Upper lobe of left lung (tissue), 6 donors: ENCODE results near the gene MYADML2. TPM values are rescaled to one million over a fixed set of nuclear protein-coding genes. Genes with fewer than 3 reads are reported as not detected.

Experiments used
- ATAC-seq, 2 donors: fragments of 200-7000 bp; cut with Tn5 transposase; one replicate each; pipeline ENCODE4 v1.9.1; 2022; ENCODE audit warnings: mild to moderate bottlenecking in 2 of 2, moderate library complexity in 2 of 2; ENCODE audit not compliant: low FRiP score in 2 of 2
- DNase-seq, 2 donors: peaks; one replicate each; pipeline ENCODE4 v3.0.0-alpha.2; 2019 to 2020
- H3K27ac ChIP-seq, 4 donors: fragments of 200-600 bp; sonication (generic); one replicate each; pipeline ENCODE4 v1.5.1; 2016 to 2019
- H3K27me3 ChIP-seq, 4 donors: fragments of 200-600 bp; sonication (generic); one replicate each; pipeline ENCODE4 v1.5.1; 2017 to 2019
- H3K36me3 ChIP-seq, 4 donors: fragments of 200-600 bp; sonication (generic); one replicate each; pipeline ENCODE4 v1.5.1; 2016 to 2019
- H3K4me1 ChIP-seq, 4 donors: fragments of 200-600 bp; sonication (generic); one replicate each; pipeline ENCODE4 v1.5.1; 2018 to 2019
- H3K4me3 ChIP-seq, 4 donors: fragments of 200-600 bp; sonication (generic); one replicate each; pipeline ENCODE4 v1.5.1; 2017 to 2019; ENCODE audit warnings: mild to moderate bottlenecking in 2 of 4, moderate library complexity in 1 of 4
- H3K9me3 ChIP-seq, 4 donors: fragments of 200-600 bp; sonication (generic); one replicate each; pipeline ENCODE4 v1.5.1; 2018 to 2019
- EP300 ChIP-seq, 4 donors: sonication (generic); formaldehyde crosslinking; IDR thresholded peaks; one replicate each; pipeline ENCODE4 v1.5.1; 2017; ENCODE audit warnings: antibody characterized with exemption in 4 of 4, control low read depth in 2 of 4
- POLR2A ChIP-seq, 4 donors: fragments of 450-650 bp; IDR thresholded peaks; one replicate each; pipeline ENCODE4 v1.5.1; 2016 to 2017; ENCODE audit warnings: antibody characterized with exemption in 4 of 4, mild to moderate bottlenecking in 2 of 4
- POLR2AphosphoS5 ChIP-seq, 2 donors: sonication (generic); formaldehyde crosslinking; IDR thresholded peaks; one replicate each; pipeline ENCODE4 v1.5.1; 2017; ENCODE audit warnings: antibody characterized with exemption in 2 of 2
- WGBS, 2 donors: methylation state at CpG; one replicate each; pipeline ENCODE4 v1.1.5; 2017 to 2018; 5-methylcytosine and 5-hydroxymethylcytosine counted together
- total RNA-seq, 6 donors: library from RNA; depleted of rRNA in 4 of 6; stranded (reverse); fragments of >200 nt in 4 of 6; gene quantifications; one replicate each; pipeline versions ENCODE4 v1.1.0 to v1.2.1, GENCODE V29; 2016 to 2021
- TF ChIP-seq, protein P1 (sequence below), 6 experiments: fragments of 450-650 bp in 4 of 6; fragments of 200-600 bp in 2 of 6; sonication (generic) in 2 of 6; IDR thresholded peaks; one replicate each; pipeline ENCODE4 v1.5.1; 2016 to 2019; ENCODE audit warnings: antibody characterized with exemption in 6 of 6
- donor health status: DM: no; HTN: no; CAD: no; lungs with moderate emphysema.
- donor health status: DM: no; HTN: yes; CAD: no; lungs with severe emphysema.

Gene MYADML2
- total RNA-seq, 6 donors from 2014 or later: not detected

DNA sequence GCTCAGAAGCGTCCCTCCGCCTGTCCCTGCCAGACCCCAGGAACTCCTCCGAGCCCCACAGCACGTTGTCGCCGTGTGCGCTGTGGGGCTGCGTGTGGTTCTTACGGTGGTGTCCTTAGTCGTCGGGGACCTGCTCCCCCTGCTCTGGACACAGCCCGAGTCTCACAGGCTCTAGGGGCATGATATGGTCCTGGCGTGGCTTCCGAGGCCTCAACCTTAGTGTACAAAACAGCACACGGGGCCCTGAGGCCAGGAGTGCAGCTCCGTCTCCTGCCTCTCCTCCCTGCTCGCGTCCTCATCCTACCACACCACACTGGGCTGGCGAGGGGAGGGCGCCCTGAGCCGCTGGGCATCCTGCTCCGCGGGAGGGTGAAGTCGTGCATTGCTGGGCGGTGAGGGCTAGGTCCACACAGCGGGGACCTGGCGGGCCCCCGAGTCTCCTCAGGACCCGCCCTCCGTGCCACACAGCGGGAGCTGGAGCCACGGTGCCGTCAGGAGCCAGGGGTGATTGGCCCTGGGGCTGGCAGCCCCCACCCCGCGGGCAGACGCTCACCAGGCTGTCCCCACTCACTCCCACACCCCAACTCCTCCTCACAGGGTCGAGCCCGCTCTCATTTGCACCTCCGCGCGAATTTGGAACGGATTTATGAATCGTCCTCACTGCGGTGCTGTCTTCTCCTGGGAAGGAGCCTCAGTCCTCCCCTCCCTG is 18.3 kb downstream of the MYADML2 start:
- ATAC-seq: no peak
- peak overlapping the region in 3 of 4 donors; percentile 76 to 100 (median 99) for H3K4me3 ChIP-seq
- DNase-seq: peak in 1 of 2 donors; percentile 82
- peaks cover 0 to 10% (median 1%) of the 10 kb centered on the region in 4 donors for H3K27me3 ChIP-seq
- TF ChIP-seq POLR2A (IDR thresholded peaks at IDR 0.05): no peak
- no peak for TF ChIP-seq POLR2AphosphoS5 (IDR thresholded peaks at IDR 0.05)
- no peak for TF ChIP-seq EP300 (IDR thresholded peaks at IDR 0.05)
- TF ChIP-seq, protein P1, sequence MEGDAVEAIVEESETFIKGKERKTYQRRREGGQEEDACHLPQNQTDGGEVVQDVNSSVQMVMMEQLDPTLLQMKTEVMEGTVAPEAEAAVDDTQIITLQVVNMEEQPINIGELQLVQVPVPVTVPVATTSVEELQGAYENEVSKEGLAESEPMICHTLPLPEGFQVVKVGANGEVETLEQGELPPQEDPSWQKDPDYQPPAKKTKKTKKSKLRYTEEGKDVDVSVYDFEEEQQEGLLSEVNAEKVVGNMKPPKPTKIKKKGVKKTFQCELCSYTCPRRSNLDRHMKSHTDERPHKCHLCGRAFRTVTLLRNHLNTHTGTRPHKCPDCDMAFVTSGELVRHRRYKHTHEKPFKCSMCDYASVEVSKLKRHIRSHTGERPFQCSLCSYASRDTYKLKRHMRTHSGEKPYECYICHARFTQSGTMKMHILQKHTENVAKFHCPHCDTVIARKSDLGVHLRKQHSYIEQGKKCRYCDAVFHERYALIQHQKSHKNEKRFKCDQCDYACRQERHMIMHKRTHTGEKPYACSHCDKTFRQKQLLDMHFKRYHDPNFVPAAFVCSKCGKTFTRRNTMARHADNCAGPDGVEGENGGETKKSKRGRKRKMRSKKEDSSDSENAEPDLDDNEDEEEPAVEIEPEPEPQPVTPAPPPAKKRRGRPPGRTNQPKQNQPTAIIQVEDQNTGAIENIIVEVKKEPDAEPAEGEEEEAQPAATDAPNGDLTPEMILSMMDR (IDR thresholded peaks at IDR 0.05): no peak
- H3K36me3 ChIP-seq: no peaks in the 10 kb centered on the region
- no peaks in the 10 kb centered on the region for H3K9me3 ChIP-seq
- H3K4me1 ChIP-seq: peaks cover 26 to 54% (median 49%) of the 10 kb centered on the region in 4 donors
- H3K27ac ChIP-seq: peak overlapping the region in 1 of 4 donors; percentile 99
- 36 to 58% methylated on average over 10 to 29 of the region's 44 CpGs for WGBS, 2 donors

DNA sequence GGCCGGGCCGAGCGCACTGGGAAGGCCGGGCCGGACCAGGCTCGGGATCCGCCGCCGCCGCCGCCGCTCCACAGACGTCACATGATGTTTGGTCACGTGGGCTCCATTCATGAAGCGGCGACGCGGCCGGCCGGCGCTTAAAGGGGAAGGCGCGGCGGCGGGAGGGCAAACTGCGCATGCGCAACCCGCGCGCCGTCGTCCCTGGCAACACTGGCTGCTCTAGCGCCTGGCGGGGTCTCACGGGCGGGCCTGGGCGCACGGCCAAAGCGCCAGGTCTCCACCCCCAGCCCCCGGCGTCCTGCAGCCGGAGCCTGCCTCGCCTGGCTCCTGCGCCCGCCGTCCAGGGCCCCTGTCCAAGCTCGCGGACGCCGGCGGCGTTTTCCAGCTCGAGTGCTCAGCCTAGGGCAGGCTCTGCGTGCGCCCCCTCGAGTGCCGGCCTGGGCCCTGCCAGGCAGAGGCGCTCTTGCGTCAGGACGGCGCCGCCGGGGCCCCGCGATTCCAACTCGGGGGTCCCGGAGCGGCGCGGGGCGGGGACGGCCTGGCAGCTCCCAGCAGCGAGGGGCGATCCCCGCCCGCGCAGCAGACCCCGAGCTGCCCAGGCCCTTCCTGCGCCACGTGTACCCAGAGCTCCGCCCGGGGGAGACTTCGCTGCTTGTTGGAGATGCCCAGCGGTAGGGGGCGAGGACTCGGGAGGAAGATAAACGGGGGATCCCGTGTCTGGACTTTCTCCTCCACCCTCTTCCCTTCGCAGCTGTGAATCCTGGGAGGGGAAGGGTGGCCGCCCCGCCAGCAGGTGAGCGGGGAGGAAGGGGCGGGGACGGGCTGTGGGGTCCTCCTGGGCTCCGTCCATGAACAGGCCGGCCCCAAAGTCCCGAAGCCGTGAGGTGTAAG is 19.1 kb downstream of the MYADML2 start, which contains the start of gene MAFG:
Gene MAFG, minus strand, starts transcription at position 83 of the 891 bp plus-strand sequence. CDS start 4,550 bp downstream, outside the sequence.
- ATAC-seq: peak; percentile 31 to 80
- WGBS, 2 donors: 0 to 1% methylated on average over 4 to 41 of the region's 98 CpGs

DNA sequence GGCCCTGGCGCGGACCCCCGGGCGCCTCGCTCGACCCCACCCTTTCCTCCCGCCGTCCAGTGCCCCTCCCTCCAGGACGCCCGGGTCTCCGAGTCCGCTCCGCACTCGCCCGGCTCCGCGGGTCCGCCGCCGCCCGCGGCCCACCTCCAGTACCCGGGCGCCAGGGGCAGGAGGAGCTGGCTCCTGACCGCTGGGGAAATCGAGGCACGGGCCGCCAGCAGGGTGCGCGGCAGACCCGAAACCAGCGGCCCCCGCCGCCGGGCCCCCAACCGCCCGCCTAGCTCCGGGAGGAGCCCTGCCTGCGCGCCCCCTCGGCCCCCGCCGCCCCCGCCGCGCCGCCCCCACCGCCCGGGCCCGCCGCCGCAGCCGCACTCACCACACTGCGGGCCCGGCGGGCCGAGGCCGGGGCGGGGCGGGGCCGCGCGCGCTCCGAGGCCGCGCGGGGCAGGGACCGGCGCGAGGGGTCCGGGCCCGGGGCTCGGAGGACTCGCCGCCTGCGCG is 19.8 kb downstream of the MYADML2 start:
- ATAC-seq (peak in 1 of 2 donors; percentile 27), DNase-seq (no peak)
- H3K4me1 ChIP-seq: peaks cover 38 to 68% (median 61%) of the 10 kb centered on the region in 4 donors
- 0% methylated on average over 24 of the region's 78 CpGs; no CpG with 5 or more reads in 1 of the 2 donors for WGBS, 2 donors
- no peaks in the 10 kb centered on the region for H3K9me3 ChIP-seq
- peak overlapping the region; percentile 76 to 100 (median 100) for H3K4me3 ChIP-seq
- peaks cover 6 to 8% (median 6%) of the 10 kb centered on the region in 4 donors for H3K36me3 ChIP-seq
- no peak for TF ChIP-seq POLR2A (IDR thresholded peaks at IDR 0.05)
- TF ChIP-seq, protein P1 (IDR thresholded peaks at IDR 0.05): peak in 1 of 6 experiments; percentile 3
- peak overlapping the region; percentile 94 to 99 (median 96) for H3K27ac ChIP-seq
- peaks cover 0 to 10% (median 1%) of the 10 kb centered on the region in 4 donors for H3K27me3 ChIP-seq

More for the DNA sequence above, 19.1 kb downstream of the MYADML2 start, which contains the start of gene MAFG:
- TF ChIP-seq POLR2AphosphoS5 (IDR thresholded peaks at IDR 0.05) (peak; percentile 47 to 84), POLR2A (IDR thresholded peaks at IDR 0.05) (peak in 1 of 4 donors; percentile 80), EP300 (IDR thresholded peaks at IDR 0.05) (no peak)
- TF ChIP-seq, protein P1 (IDR thresholded peaks at IDR 0.05): peak in 5 of 6 experiments; percentile 23 to 62 (median 39)
- Histone ChIP-seq H3K4me3 (peak within 1 kb of the TSS; percentile 76 to 100 (median 100)), H3K36me3 (peaks cover 0 to under 1% (median 0%) of the 10 kb centered on the region in 4 donors), H3K27me3 (peaks cover 0 to 10% (median 1%) of the 10 kb centered on the region in 4 donors), H3K27ac (peak within 1 kb of the TSS; percentile 94 to 99 (median 96)), H3K4me1 (peaks cover 34 to 62% (median 57%) of the 10 kb centered on the region in 4 donors), H3K9me3 (no peaks in the 10 kb centered on the region)
- DNase-seq: peak; percentile 92 to 99

DNA sequence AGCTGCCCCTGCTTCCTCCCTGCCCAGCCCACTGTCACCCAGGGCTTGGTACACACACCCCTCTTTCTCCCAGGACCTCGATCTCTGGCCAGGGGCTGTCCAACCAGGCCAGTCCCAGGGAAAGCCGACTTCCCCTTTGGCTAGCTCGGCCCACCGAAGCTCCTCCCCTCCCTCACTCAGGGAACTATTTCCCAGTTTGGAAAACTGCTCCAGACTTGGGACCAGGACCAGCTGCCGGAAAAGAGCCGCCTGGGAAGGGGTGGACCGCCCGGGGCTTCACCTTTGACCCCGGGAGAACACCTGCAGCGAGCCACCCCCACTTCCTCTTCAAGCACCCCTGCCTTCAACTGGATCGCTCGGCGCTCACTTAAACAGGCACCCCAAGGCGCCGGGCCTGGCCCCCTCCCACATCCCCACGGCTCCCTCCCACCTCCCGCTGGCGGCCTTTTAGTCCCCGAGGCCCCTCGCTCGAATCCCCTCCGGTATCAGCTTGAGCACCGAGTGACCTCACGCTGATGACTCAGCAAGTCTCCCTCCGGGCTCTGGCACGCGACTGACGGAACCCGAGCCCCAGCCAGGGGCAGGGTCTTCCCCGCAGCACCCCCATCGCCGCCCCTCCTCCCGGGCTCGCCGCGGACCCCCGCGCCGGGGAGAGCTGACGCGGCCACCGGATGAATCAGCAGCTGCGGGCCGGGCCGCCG is 20.4 kb downstream of the MYADML2 start:
- peak overlapping the region; percentile 76 to 100 (median 100) for H3K4me3 ChIP-seq
- TF ChIP-seq POLR2A (IDR thresholded peaks at IDR 0.05) (peak in 1 of 4 donors; percentile 62), EP300 (IDR thresholded peaks at IDR 0.05) (no peak), POLR2AphosphoS5 (IDR thresholded peaks at IDR 0.05) (peak; percentile 31 to 51)
- TF ChIP-seq, protein P1 (IDR thresholded peaks at IDR 0.05): peak in 1 of 6 experiments; percentile 4
- DNase-seq: peak; percentile 88 to 90
- peak; percentile 71 to 75 for ATAC-seq
- peaks cover 0 to 10% (median 1%) of the 10 kb centered on the region in 4 donors for H3K27me3 ChIP-seq
- peaks cover 38 to 66% (median 60%) of the 10 kb centered on the region in 4 donors for H3K4me1 ChIP-seq
- peak overlapping the region; percentile 94 to 99 (median 96) for H3K27ac ChIP-seq
- no peaks in the 10 kb centered on the region for H3K9me3 ChIP-seq
- peaks cover 8 to 14% (median 10%) of the 10 kb centered on the region in 4 donors for H3K36me3 ChIP-seq
- WGBS, 2 donors: 0 to 1% methylated on average over 5 to 28 of the region's 46 CpGs
